ENCODE data around the gene REC114. TPM values are rescaled to one million over a fixed set of nuclear protein-coding genes. Genes with fewer than 3 reads are reported as not detected.

Gene REC114
- polyA plus RNA-seq, 1 experiment: not detected

GRCh38 chr15:73608941-73609340 lies 166.0 kb downstream of the REC114 start:
- ChIA-PET POLR2A (interaction anchor here (0.6 to 1.5 kb wide), 2 partner anchors 18 to 23 kb away, joined by 3 read pairs; no protein-coding TSS in a partner anchor), CTCF (interaction anchor here (4.3 to 5.8 kb wide), 2 partner anchors 26 to 49 kb away, joined by 15 to 69 read pairs; partner anchors contain the start of gene NPTN)
- DNase-seq (ENCODE audit: low read depth, low spot score): no peak
- no peaks in the 10 kb centered on the region for H3K9me3 ChIP-seq (ENCODE audit: control insufficient read depth, insufficient read depth, low read length)
- H3K27me3 ChIP-seq (ENCODE audit: control insufficient read depth, insufficient read depth, low read length): no peaks in the 10 kb centered on the region
- no peak overlapping the region for H3K4me3 ChIP-seq (ENCODE audit: low read depth, low read length)
- peak overlapping the region; percentile 54 for H3K27ac ChIP-seq (ENCODE audit: low read depth, low read length)
- no peak for TF ChIP-seq CTCF (IDR thresholded peaks at IDR 0.05; ENCODE audit: low read depth, low read length)

Other genes with a start within 250 kb of the REC114 start
- not detected in 2 replicates for gene HCN4, start 74.2 kb upstream of the REC114 start, polyA plus RNA-seq (2011; rRNA removed)
- gene NPTN, start 190.2 kb downstream of the REC114 start, polyA plus RNA-seq (2011; rRNA removed): 195 and 197 TPM in 2 replicates
- gene CD276, start 241.2 kb downstream of the REC114 start, polyA plus RNA-seq (2011; rRNA removed): 86.4 and 101 TPM in 2 replicates